Measurements from ENCODE around the gene DEPDC1. TPM values are rescaled to one million over a fixed set of nuclear protein-coding genes. Genes with fewer than 3 reads are reported as not detected.

The DEPDC1 gene
- total and polyA plus RNA-seq, 4 donors, result 0.52 to 18.3 (median 0.58) TPM; not detected in 1

GRCh38 chr1:68433395-68433794 is 63.5 kb downstream of the DEPDC1 start:
- Histone ChIP-seq H3K27me3 (ENCODE audit: control insufficient read depth in 4 of 4, insufficient read depth in 4 of 4, low read length in 3 of 4) (no peaks in the 10 kb centered on the region), H3K4me3 (ENCODE audit: low read depth in 1 of 3, low read length in 3 of 3) (no peak overlapping the region), H3K9me3 (ENCODE audit: control insufficient read depth in 4 of 4, low read length in 3 of 4) (no peaks in the 10 kb centered on the region), H3K36me3 (ENCODE audit: control insufficient read depth in 4 of 4, insufficient read depth in 3 of 4, low read depth in 1 of 4, low read length in 3 of 4) (no peaks in the 10 kb centered on the region), H3K9ac (ENCODE audit: low read depth in 1 of 2, low read length in 2 of 2) (no peak overlapping the region), H3K27ac (ENCODE audit: low read depth in 1 of 2, low read length in 2 of 2) (no peak overlapping the region), H3K4me1 (ENCODE audit: control insufficient read depth in 4 of 4, insufficient read depth in 4 of 4, low read length in 3 of 4) (no peaks in the 10 kb centered on the region)
- no peak for TF ChIP-seq TAF1 (conservative IDR thresholded peaks at IDR 0.05)
- TF ChIP-seq HNF4G (IDR thresholded peaks at IDR 0.05), result no peak
- no peak for TF ChIP-seq ZBTB33 (IDR thresholded peaks at IDR 0.05)
- no peak for TF ChIP-seq RXRA (IDR thresholded peaks at IDR 0.05)
- TF ChIP-seq ATF3 (IDR thresholded peaks at IDR 0.05), result no peak
- no peak for TF ChIP-seq RAD21 (IDR thresholded peaks at IDR 0.05)
- TF ChIP-seq HNF4A (conservative IDR thresholded peaks at IDR 0.05), result no peak
- no peak for TF ChIP-seq CTCF (IDR thresholded peaks at IDR 0.05; ENCODE audit: low read depth, low read length, missing input control)
- no peak for TF ChIP-seq SP1 (IDR thresholded peaks at IDR 0.05)
- TF ChIP-seq JUND (IDR thresholded peaks at IDR 0.05), result no peak
- TF ChIP-seq FOXA2 (IDR thresholded peaks at IDR 0.05), result no peak
- no peak for TF ChIP-seq MAX (IDR thresholded peaks at IDR 0.05)
- no peak for TF ChIP-seq NR2F2 (IDR thresholded peaks at IDR 0.05)
- TF ChIP-seq GABPA (IDR thresholded peaks at IDR 0.05 in 1 of 2, conservative IDR thresholded peaks at IDR 0.05 in 1 of 2), result no peak
- no peak for DNase-seq (ENCODE audit: low spot score)
- 65% methylated on average over 2 of the region's 2 CpGs for WGBS

- Histone ChIP-seq H3K27ac (ENCODE audit: low read depth in 1 of 2, low read length in 2 of 2) (no peak overlapping the region), H3K36me3 (ENCODE audit: control insufficient read depth in 4 of 4, insufficient read depth in 3 of 4, low read depth in 1 of 4, low read length in 3 of 4) (no peaks in the 10 kb centered on the region), H3K27me3 (ENCODE audit: control insufficient read depth in 4 of 4, insufficient read depth in 4 of 4, low read length in 3 of 4) (no peaks in the 10 kb centered on the region), H3K4me1 (ENCODE audit: control insufficient read depth in 4 of 4, insufficient read depth in 4 of 4, low read length in 3 of 4) (no peaks in the 10 kb centered on the region), H3K9ac (ENCODE audit: low read depth in 1 of 2, low read length in 2 of 2) (no peak overlapping the region), H3K4me3 (ENCODE audit: low read depth in 1 of 3, low read length in 3 of 3) (no peak overlapping the region), H3K9me3 (ENCODE audit: control insufficient read depth in 4 of 4, low read length in 3 of 4) (no peaks in the 10 kb centered on the region)
- TF ChIP-seq MAX (IDR thresholded peaks at IDR 0.05) (no peak), ZBTB33 (IDR thresholded peaks at IDR 0.05) (no peak), RXRA (IDR thresholded peaks at IDR 0.05) (no peak), EGR1 (IDR thresholded peaks at IDR 0.05; ENCODE audit: low read depth in 2 of 2) (no peak), TAF1 (conservative IDR thresholded peaks at IDR 0.05) (no peak), SP1 (IDR thresholded peaks at IDR 0.05) (no peak), FOXA2 (IDR thresholded peaks at IDR 0.05) (no peak), REST (IDR thresholded peaks at IDR 0.05) (no peak), HNF4A (conservative IDR thresholded peaks at IDR 0.05) (no peak), CTCF (IDR thresholded peaks at IDR 0.05; ENCODE audit: low read depth, low read length, missing input control) (no peak), HNF4G (IDR thresholded peaks at IDR 0.05) (no peak), FOXA1 (IDR thresholded peaks at IDR 0.05) (no peak), JUND (IDR thresholded peaks at IDR 0.05) (no peak), RAD21 (IDR thresholded peaks at IDR 0.05) (no peak), GABPA (IDR thresholded peaks at IDR 0.05 in 1 of 2, conservative IDR thresholded peaks at IDR 0.05 in 1 of 2) (no peak), NR2F2 (IDR thresholded peaks at IDR 0.05) (no peak), YY1 (IDR thresholded peaks at IDR 0.05) (no peak), ATF3 (IDR thresholded peaks at IDR 0.05) (no peak)
- DNase-seq (ENCODE audit: low spot score), result no peak
- 60% methylated on average over 3 of the region's 3 CpGs for WGBS
Measured at GRCh38 chr1:68431076-68431475, 65.8 kb downstream of the DEPDC1 start.

Measured in liver (tissue), 9 donors.